GM18517 (cell line): Measurements from ENCODE around the gene SPTBN4.
"Not testable (repeated sequence)": the region's sequence is repeated elsewhere in the genome, so short reads cannot be mapped to it uniquely, and the experiment has no call there.

Experiments
- ATAC-seq: cut with Tn5 transposase; IDR thresholded peaks from one replicate; pipeline ENCODE4 v1.9.1; 2021; ENCODE audit warnings: mild to moderate bottlenecking, moderate library complexity; ENCODE audit not compliant: unreplicated experiment

Gene SPTBN4

GRCh38 chr19:40613690-40614621 is 147.2 kb downstream of the SPTBN4 start:
- peak; percentile 41 for ATAC-seq

GRCh38 chr19:40614622-40615411 is 148.0 kb downstream of the SPTBN4 start:
- ATAC-seq = no peak

GRCh38 chr19:40616178-40616577 is 149.4 kb downstream of the SPTBN4 start:
- no peak for ATAC-seq

- ATAC-seq = no peak
These were observed 150.1 kb downstream of the SPTBN4 start for GRCh38 chr19:40616941-40617340.

GRCh38 chr19:40617961-40618360 is 151.2 kb downstream of the SPTBN4 start:
- no peak for ATAC-seq

- ATAC-seq = no peak
These were observed 152.7 kb downstream of the SPTBN4 start for GRCh38 chr19:40619333-40620160.

- no peak for ATAC-seq
These were observed 153.3 kb downstream of the SPTBN4 start for GRCh38 chr19:40620161-40620485.

- no peak for ATAC-seq
These were observed 154.5 kb downstream of the SPTBN4 start for GRCh38 chr19:40621283-40621682.

GRCh38 chr19:40621966-40622772 is 155.4 kb downstream of the SPTBN4 start:
- ATAC-seq = no peak

- ATAC-seq = no peak
These were observed 155.9 kb downstream of the SPTBN4 start for GRCh38 chr19:40622773-40623075.

- ATAC-seq = no peak
These were observed 156.8 kb downstream of the SPTBN4 start for GRCh38 chr19:40623403-40624251.

- ATAC-seq = not testable (repeated sequence)
These were observed 157.8 kb downstream of the SPTBN4 start for GRCh38 chr19:40624369-40625153.

GRCh38 chr19:40625406-40626120 is 158.8 kb downstream of the SPTBN4 start:
- no peak for ATAC-seq
